B cell (primary cell): Measurements from ENCODE around the gene HTR2B.

ENCODE experiments used
- EZH2 ChIP-seq: IDR thresholded peaks from 2 replicates; pipeline ENCODE4 v1.6.1; 2012; ENCODE audit warnings: borderline replicate concordance, low read depth, mild to moderate bottlenecking, moderate library complexity, low read length; ENCODE audit not compliant: insufficient read depth, poor library complexity, severe bottlenecking
- TF ChIP-seq, protein P1 (sequence below): fragments of 200-600 bp; IDR thresholded peaks from one replicate; pipeline ENCODE4 v1.8.0; 2022; ENCODE audit warnings: antibody characterized with exemption, mild to moderate bottlenecking

DNA sequence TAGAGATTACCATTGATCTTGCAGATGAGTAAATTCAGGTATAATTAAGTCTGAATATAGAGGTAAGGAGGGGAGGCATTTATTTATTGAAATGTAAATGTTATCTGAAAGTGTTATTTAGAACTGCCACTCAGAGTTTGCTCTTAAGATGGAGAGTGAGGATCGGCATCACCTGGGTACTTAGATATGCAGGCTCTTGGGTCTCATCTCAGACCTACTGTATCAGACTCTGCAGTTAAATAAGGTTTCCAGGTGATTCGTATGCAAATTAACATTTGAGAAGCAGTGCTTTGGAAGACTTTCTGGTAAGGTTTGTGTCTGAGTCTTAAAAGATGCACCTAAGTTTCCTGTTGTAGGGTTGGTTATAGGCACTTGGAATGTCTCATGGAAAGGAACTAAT lies 9.2 kb downstream of the HTR2B start:
- TF ChIP-seq, protein P1, sequence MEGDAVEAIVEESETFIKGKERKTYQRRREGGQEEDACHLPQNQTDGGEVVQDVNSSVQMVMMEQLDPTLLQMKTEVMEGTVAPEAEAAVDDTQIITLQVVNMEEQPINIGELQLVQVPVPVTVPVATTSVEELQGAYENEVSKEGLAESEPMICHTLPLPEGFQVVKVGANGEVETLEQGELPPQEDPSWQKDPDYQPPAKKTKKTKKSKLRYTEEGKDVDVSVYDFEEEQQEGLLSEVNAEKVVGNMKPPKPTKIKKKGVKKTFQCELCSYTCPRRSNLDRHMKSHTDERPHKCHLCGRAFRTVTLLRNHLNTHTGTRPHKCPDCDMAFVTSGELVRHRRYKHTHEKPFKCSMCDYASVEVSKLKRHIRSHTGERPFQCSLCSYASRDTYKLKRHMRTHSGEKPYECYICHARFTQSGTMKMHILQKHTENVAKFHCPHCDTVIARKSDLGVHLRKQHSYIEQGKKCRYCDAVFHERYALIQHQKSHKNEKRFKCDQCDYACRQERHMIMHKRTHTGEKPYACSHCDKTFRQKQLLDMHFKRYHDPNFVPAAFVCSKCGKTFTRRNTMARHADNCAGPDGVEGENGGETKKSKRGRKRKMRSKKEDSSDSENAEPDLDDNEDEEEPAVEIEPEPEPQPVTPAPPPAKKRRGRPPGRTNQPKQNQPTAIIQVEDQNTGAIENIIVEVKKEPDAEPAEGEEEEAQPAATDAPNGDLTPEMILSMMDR = no peak
- no peak for TF ChIP-seq EZH2
